ENCODE results near the gene PPIF. TPM values are rescaled to one million over a fixed set of nuclear protein-coding genes. Genes with fewer than 3 reads are reported as not detected.

The PPIF gene
- total RNA-seq, 2 donors from 2014 or later, result 50.4 to 51.0 TPM

DNA sequence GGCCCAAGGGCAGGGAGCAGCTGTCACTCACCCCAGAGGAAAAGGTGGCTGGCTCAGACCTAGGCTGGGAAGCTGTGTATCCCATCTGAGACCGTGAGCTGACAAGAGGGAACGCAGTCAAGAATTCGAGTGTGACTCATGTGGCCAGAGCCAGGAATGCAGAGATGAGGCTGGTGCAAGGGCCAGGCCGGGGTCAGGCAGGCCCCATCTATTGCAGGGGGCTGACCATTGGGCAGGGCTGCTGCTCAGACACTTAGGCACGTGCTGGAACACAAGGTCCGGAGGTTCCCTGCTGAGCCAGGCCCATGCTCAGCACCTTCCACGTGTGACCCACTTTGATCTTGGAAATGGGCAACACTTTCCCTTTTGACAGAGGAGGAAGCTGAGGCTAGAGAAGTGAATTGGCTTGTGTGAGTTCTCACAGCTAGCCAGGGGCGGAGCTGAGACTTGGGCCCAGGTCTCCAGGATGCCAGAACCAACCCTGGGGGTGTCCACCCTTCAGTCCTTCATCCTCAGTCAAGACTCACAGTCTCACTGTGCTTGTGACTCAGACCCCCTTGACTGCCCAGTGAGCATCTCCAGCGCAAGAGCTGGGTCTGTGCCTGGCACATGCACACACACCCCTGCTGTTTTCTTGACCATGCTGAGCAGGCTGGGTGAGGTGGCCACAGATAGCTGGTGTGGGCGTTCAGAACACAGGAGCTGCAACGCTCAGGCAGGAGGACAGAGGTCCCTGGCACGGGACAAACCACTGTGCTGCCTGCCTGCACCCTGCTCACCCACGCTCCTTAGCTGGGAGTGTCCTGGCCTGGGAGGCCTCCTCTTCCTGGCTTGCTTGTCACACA is 47.6 kb upstream of the PPIF start:
- Histone ChIP-seq H3K4me1 (ENCODE audit: control insufficient read depth, insufficient read depth, low read length) (no peaks in the 10 kb centered on the region), H3K27me3 (ENCODE audit: control insufficient read depth, insufficient read depth, low read length, poor library complexity, severe bottlenecking) (no peaks in the 10 kb centered on the region), H3K9me3 (ENCODE audit: control insufficient read depth, low read length) (no peaks in the 10 kb centered on the region), H3K36me3 (ENCODE audit: control insufficient read depth, insufficient read depth, low read length) (peaks cover 78% of the 10 kb centered on the region), H3K9ac (ENCODE audit: extremely low read depth, low read length, poor library complexity, severe bottlenecking) (no peak overlapping the region), H3K27ac (ENCODE audit: low read depth, low read length) (no peak overlapping the region), H3K4me3 (ENCODE audit: low read length) (no peak overlapping the region)
- no peaks in the 10 kb centered on the region for H3K9me3 Mint-ChIP-seq
- H3K4me1 Mint-ChIP-seq, result no peaks in the 10 kb centered on the region
- H3K27me3 Mint-ChIP-seq (ENCODE audit: insufficient read depth), result no peaks in the 10 kb centered on the region
- no peak overlapping the region for H3K27ac Mint-ChIP-seq
- H3K4me3 Mint-ChIP-seq, result no peak overlapping the region
- 90 to 94% methylated on average over 12 to 13 of the region's 13 CpGs for WGBS, 2 experiments (ENCODE audit: insufficient coverage in 1 of 2, insufficient read length in 1 of 2)
- TF ChIP-seq, protein P1, sequence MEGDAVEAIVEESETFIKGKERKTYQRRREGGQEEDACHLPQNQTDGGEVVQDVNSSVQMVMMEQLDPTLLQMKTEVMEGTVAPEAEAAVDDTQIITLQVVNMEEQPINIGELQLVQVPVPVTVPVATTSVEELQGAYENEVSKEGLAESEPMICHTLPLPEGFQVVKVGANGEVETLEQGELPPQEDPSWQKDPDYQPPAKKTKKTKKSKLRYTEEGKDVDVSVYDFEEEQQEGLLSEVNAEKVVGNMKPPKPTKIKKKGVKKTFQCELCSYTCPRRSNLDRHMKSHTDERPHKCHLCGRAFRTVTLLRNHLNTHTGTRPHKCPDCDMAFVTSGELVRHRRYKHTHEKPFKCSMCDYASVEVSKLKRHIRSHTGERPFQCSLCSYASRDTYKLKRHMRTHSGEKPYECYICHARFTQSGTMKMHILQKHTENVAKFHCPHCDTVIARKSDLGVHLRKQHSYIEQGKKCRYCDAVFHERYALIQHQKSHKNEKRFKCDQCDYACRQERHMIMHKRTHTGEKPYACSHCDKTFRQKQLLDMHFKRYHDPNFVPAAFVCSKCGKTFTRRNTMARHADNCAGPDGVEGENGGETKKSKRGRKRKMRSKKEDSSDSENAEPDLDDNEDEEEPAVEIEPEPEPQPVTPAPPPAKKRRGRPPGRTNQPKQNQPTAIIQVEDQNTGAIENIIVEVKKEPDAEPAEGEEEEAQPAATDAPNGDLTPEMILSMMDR (conservative IDR thresholded peaks at IDR 0.05), result no peak
- H3K36me3 Mint-ChIP-seq (ENCODE audit: low read depth), result peaks cover 70% of the 10 kb centered on the region
- DNase-seq, result no peak

DNA sequence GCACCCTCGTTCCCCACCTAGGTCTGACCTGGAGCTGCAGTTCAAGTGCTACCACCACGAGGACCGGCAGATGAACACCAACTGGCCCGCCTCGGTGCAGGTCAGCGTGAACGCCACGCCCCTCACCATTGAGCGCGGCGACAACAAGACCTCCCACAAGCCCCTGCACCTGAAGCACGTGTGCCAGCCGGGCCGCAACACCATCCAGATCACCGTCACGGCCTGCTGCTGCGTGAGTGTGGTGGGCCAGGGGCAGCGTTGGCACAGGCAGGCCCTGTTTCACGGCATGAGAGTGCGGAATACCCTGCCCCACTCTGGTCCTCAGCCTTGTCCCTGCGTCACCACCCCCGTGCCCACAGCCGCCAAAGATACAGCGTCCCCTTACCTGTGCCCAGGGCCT is 46.6 kb upstream of the PPIF start:
- H3K9me3 Mint-ChIP-seq, result no peaks in the 10 kb centered on the region
- TF ChIP-seq, protein P1 (conservative IDR thresholded peaks at IDR 0.05), result no peak
- WGBS, 2 experiments (ENCODE audit: insufficient coverage in 1 of 2, insufficient read length in 1 of 2), result 95 to 96% methylated on average over 19 to 24 of the region's 24 CpGs
- Histone ChIP-seq H3K4me1 (ENCODE audit: control insufficient read depth, insufficient read depth, low read length) (no peaks in the 10 kb centered on the region), H3K9me3 (ENCODE audit: control insufficient read depth, low read length) (no peaks in the 10 kb centered on the region), H3K27me3 (ENCODE audit: control insufficient read depth, insufficient read depth, low read length, poor library complexity, severe bottlenecking) (no peaks in the 10 kb centered on the region), H3K27ac (ENCODE audit: low read depth, low read length) (no peak overlapping the region), H3K36me3 (ENCODE audit: control insufficient read depth, insufficient read depth, low read length) (peaks cover 72% of the 10 kb centered on the region), H3K9ac (ENCODE audit: extremely low read depth, low read length, poor library complexity, severe bottlenecking) (no peak overlapping the region), H3K4me3 (ENCODE audit: low read length) (no peak overlapping the region)
- H3K36me3 Mint-ChIP-seq (ENCODE audit: low read depth), result peaks cover 65% of the 10 kb centered on the region
- H3K4me3 Mint-ChIP-seq, result no peak overlapping the region
- H3K4me1 Mint-ChIP-seq, result no peaks in the 10 kb centered on the region
- H3K27ac Mint-ChIP-seq, result no peak overlapping the region
- DNase-seq, result no peak
- no peaks in the 10 kb centered on the region for H3K27me3 Mint-ChIP-seq (ENCODE audit: insufficient read depth)

DNA sequence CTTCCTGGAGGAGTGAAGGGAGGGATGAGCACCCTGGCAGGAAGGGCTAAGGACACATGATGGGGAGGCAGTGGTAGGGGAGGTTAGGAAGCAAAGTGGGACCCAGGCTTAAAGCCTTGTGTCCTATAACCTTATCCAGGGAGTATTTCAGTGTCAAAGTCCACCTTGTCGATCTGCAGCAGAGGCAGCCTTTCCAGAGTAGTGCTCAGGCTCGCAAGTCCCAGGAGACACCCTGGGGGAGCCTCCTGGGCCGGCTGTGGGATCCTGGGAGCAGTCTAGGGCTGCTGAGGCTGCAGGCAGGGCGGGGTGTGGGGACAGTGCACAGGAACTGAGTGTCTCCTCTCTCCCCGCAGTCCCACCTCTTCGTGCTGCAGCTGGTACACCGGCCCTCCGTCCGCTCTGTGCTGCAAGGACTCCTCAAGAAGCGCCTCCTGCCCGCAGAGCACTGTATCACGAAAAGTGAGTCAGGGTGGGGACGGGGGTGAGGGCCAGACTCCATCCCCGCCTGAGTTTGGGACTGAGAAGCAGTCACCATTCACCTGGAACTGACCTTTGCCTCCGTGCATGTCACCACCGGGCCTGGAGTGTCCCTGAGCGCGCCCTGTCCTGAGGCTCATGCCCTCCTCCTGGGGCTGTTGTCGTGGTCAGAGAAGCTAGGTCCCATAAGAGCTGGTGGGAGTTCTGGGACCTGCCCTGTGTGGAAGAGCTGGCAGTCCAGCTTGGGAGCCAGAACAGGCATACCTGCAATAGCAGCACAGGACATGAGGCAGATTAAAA is 45.3 kb upstream of the PPIF start:
- peaks cover 57% of the 10 kb centered on the region for H3K36me3 Mint-ChIP-seq (ENCODE audit: low read depth)
- no peaks in the 10 kb centered on the region for H3K4me1 Mint-ChIP-seq
- WGBS, 2 experiments (ENCODE audit: insufficient coverage in 1 of 2, insufficient read length in 1 of 2), result 92 to 96% methylated on average over 15 to 19 of the region's 19 CpGs

More for the DNA sequence above, 45.3 kb upstream of the PPIF start:
- no peaks in the 10 kb centered on the region for H3K27me3 ChIP-seq (ENCODE audit: control insufficient read depth, insufficient read depth, low read length, poor library complexity, severe bottlenecking)
- no peak overlapping the region for H3K27ac ChIP-seq (ENCODE audit: low read depth, low read length)
- no peak for DNase-seq
- TF ChIP-seq, protein P1 (conservative IDR thresholded peaks at IDR 0.05), result no peak
- no peak overlapping the region for H3K4me3 ChIP-seq (ENCODE audit: low read length)
- Mint-ChIP-seq H3K4me3 (no peak overlapping the region), H3K27ac (peak overlapping the region; percentile 16), H3K27me3 (ENCODE audit: insufficient read depth) (no peaks in the 10 kb centered on the region), H3K9me3 (no peaks in the 10 kb centered on the region)
- H3K4me1 ChIP-seq (ENCODE audit: control insufficient read depth, insufficient read depth, low read length), result no peaks in the 10 kb centered on the region
- H3K9ac ChIP-seq (ENCODE audit: extremely low read depth, low read length, poor library complexity, severe bottlenecking), result no peak overlapping the region
- H3K36me3 ChIP-seq (ENCODE audit: control insufficient read depth, insufficient read depth, low read length), result peaks cover 69% of the 10 kb centered on the region
- H3K9me3 ChIP-seq (ENCODE audit: control insufficient read depth, low read length), result no peaks in the 10 kb centered on the region

All from endodermal cell (in vitro differentiated cells).